ENCODE data around the gene MRPS7.

Gene MRPS7

GRCh38 chr17:75218131-75218530, 43.5 kb upstream of the MRPS7 start:
- POLR2A ChIA-PET, result interaction anchor here (0.6 kb wide), 1 partner anchor 51 kb away, joined by 5 read pairs; no protein-coding TSS in a partner anchor
- H3K9me3 ChIP-seq (ENCODE audit: control insufficient read depth, insufficient read depth, low read depth, low read length), result no peaks in the 10 kb centered on the region
- peaks cover 85 to 90% of the 10 kb centered on the region in 2 experiments for H3K36me3 ChIP-seq (ENCODE audit: control insufficient read depth in 2 of 2, insufficient read depth in 1 of 2, low read length in 2 of 2)
- TF ChIP-seq CTCF (tag by site-specific recombination; IDR thresholded peaks at IDR 0.05), result no peak
- no peak for TF ChIP-seq ZSCAN4 (tag by site-specific recombination; IDR thresholded peaks at IDR 0.05)
- TF ChIP-seq SETDB1 (IDR thresholded peaks at IDR 0.05; ENCODE audit: insufficient read length, low read length), result no peak
- TF ChIP-seq PBX3 (CRISPR knock-in tag; IDR thresholded peaks at IDR 0.05), result no peak
- TF ChIP-seq ZNF658 (tag by site-specific recombination; IDR thresholded peaks at IDR 0.05), result no peak
- TF ChIP-seq PATZ1 (tag by site-specific recombination; IDR thresholded peaks at IDR 0.05), result no peak
- no peak for TF ChIP-seq ZNF843 (tag by site-specific recombination; IDR thresholded peaks at IDR 0.05)
- no peak for TF ChIP-seq YY1 (tag by site-specific recombination; IDR thresholded peaks at IDR 0.05)
- no peak for TF ChIP-seq ZNF140 (tag by site-specific recombination; IDR thresholded peaks at IDR 0.05)
- no peak for TF ChIP-seq OSR2 (tag by site-specific recombination; IDR thresholded peaks at IDR 0.05)
- TF ChIP-seq ZNF362 (tag by site-specific recombination; IDR thresholded peaks at IDR 0.05), result no peak
- TF ChIP-seq ZNF639 (tag by site-specific recombination; IDR thresholded peaks at IDR 0.05), result no peak
- no peak for TF ChIP-seq ZNF18 (tag by site-specific recombination; IDR thresholded peaks at IDR 0.05)
- no peak for TF ChIP-seq ZNF561 (tag by site-specific recombination; IDR thresholded peaks at IDR 0.05; ENCODE audit: borderline replicate concordance)
- no peak for TF ChIP-seq ZNF398 (tag by site-specific recombination; IDR thresholded peaks at IDR 0.05)
- no peak for TF ChIP-seq ZNF558 (tag by site-specific recombination; IDR thresholded peaks at IDR 0.05)
- no peak for TF ChIP-seq ZNF768 (tag by site-specific recombination; IDR thresholded peaks at IDR 0.05)
- TF ChIP-seq GFI1B (tag by site-specific recombination; IDR thresholded peaks at IDR 0.05), result no peak
- no peak for TF ChIP-seq ZNF10 (tag by site-specific recombination; IDR thresholded peaks at IDR 0.05)
- TF ChIP-seq SP7 (tag by site-specific recombination; IDR thresholded peaks at IDR 0.05), result no peak
- CTCF ChIA-PET, result interaction anchor here (0.6 to 1.6 kb wide), 3 partner anchors 22 to 630 kb away, joined by 3 to 5 read pairs (median 3); partner anchors contain the start of gene MIF4GD
- no peaks in the 10 kb centered on the region for H3K4me1 ChIP-seq (ENCODE audit: control insufficient read depth, insufficient read depth, low read length)
- H3K27ac ChIP-seq (ENCODE audit: extremely low read depth, low read depth, low read length), result no peak overlapping the region
- H3K4me3 ChIP-seq (ENCODE audit: low read depth, low read length), result no peak overlapping the region

All from HEK293 (cell line).